ENCODE results near the gene MAP4K4. TPM values are rescaled to one million over a fixed set of nuclear protein-coding genes. Genes with fewer than 3 reads are reported as not detected.

MAP4K4 gene
- total and polyA plus RNA-seq, 8 donors, result 9.6 to 71.6 (median 23.8) TPM

GRCh38 chr2:101889460-101890098 lies 192.1 kb downstream of the MAP4K4 start:
- intact Hi-C loops (cut with DNase I; ENCODE audit: low total_unique reads), result no loop called here
- no peak for DNase-seq
- Histone ChIP-seq H3K27me3 (no peaks in the 10 kb centered on the region), H3K9me3 (no peaks in the 10 kb centered on the region), H3K4me3 (no peak overlapping the region), H3K36me3 (peaks cover 27 to 88% (median 78%) of the 10 kb centered on the region in 4 donors), H3K4me1 (peaks cover 0 to under 1% (median 0%) of the 10 kb centered on the region in 4 donors), H3K27ac (no peak overlapping the region)
- 83 to 93% (median 89%) methylated on average over 7 of the region's 7 CpGs for WGBS, 5 donors
- TF ChIP-seq CTCF (IDR thresholded peaks at IDR 0.05) (no peak), EP300 (IDR thresholded peaks at IDR 0.05) (no peak), POLR2A (IDR thresholded peaks at IDR 0.05) (no peak), POLR2AphosphoS5 (IDR thresholded peaks at IDR 0.05) (no peak)

GRCh38 chr2:101892377-101892776 lies 194.9 kb downstream of the MAP4K4 start:
- no peak overlapping the region for H3K4me3 ChIP-seq
- WGBS, 5 donors, result 72 to 96% (median 93%) methylated on average over 3 of the region's 3 CpGs
- no peaks in the 10 kb centered on the region for H3K4me1 ChIP-seq
- TF ChIP-seq POLR2A (IDR thresholded peaks at IDR 0.05) (no peak), POLR2AphosphoS5 (IDR thresholded peaks at IDR 0.05) (no peak), CTCF (IDR thresholded peaks at IDR 0.05) (no peak), EP300 (IDR thresholded peaks at IDR 0.05) (no peak)
- H3K36me3 ChIP-seq, result peaks cover 22 to 77% (median 71%) of the 10 kb centered on the region in 4 donors
- H3K27ac ChIP-seq, result no peak overlapping the region
- no peak for DNase-seq
- H3K27me3 ChIP-seq, result no peaks in the 10 kb centered on the region
- no peaks in the 10 kb centered on the region for H3K9me3 ChIP-seq
- intact Hi-C loops (cut with DNase I; ENCODE audit: low total_unique reads), result no loop called here

GRCh38 chr2:101893681-101894381 lies 196.3 kb downstream of the MAP4K4 start:
- Histone ChIP-seq H3K36me3 (peaks cover 17 to 63% (median 57%) of the 10 kb centered on the region in 4 donors), H3K9me3 (no peaks in the 10 kb centered on the region), H3K27ac (no peak overlapping the region), H3K27me3 (no peaks in the 10 kb centered on the region), H3K4me3 (no peak overlapping the region), H3K4me1 (no peaks in the 10 kb centered on the region)
- 73 to 85% (median 82%) methylated on average over 9 of the region's 9 CpGs for WGBS, 5 donors
- no peak for DNase-seq
- TF ChIP-seq POLR2A (IDR thresholded peaks at IDR 0.05), result no peak
- no peak for TF ChIP-seq EP300 (IDR thresholded peaks at IDR 0.05)
- TF ChIP-seq CTCF (IDR thresholded peaks at IDR 0.05), result no peak
- TF ChIP-seq POLR2AphosphoS5 (IDR thresholded peaks at IDR 0.05), result no peak
- intact Hi-C loops (cut with DNase I; ENCODE audit: low total_unique reads), result no loop called here

GRCh38 chr2:101895039-101895438 lies 197.5 kb downstream of the MAP4K4 start:
- H3K36me3 ChIP-seq, result peaks cover 17 to 52% (median 45%) of the 10 kb centered on the region in 4 donors
- no peak overlapping the region for H3K27ac ChIP-seq
- no peak overlapping the region for H3K4me3 ChIP-seq
- no peaks in the 10 kb centered on the region for H3K27me3 ChIP-seq
- WGBS, 5 donors, result 90 to 97% (median 92%) methylated on average over 7 of the region's 7 CpGs
- no peak for DNase-seq
- intact Hi-C loops (cut with DNase I; ENCODE audit: low total_unique reads), result no loop called here
- TF ChIP-seq POLR2A (IDR thresholded peaks at IDR 0.05) (no peak), CTCF (IDR thresholded peaks at IDR 0.05) (no peak), POLR2AphosphoS5 (IDR thresholded peaks at IDR 0.05) (no peak), EP300 (IDR thresholded peaks at IDR 0.05) (no peak)
- no peaks in the 10 kb centered on the region for H3K4me1 ChIP-seq
- H3K9me3 ChIP-seq, result no peaks in the 10 kb centered on the region

Data from stomach (tissue), 9 donors.